ENCODE data around the gene PEAK1. TPM values are rescaled to one million over a fixed set of nuclear protein-coding genes. Genes with fewer than 3 reads are reported as not detected.

The PEAK1 gene
- total RNA-seq, 1 donor from 2014 or later, result 27.7 TPM

- DNase-seq (ENCODE audit: extremely low spot score in 2 of 2), result no peak
- no peak overlapping the region for H3K27ac ChIP-seq
- H3K36me3 ChIP-seq, result no peaks in the 10 kb centered on the region
- no peaks in the 10 kb centered on the region for H3K27me3 ChIP-seq
- H3K4me1 ChIP-seq, result peaks cover 9% of the 10 kb centered on the region
- H3K9me3 ChIP-seq, result no peaks in the 10 kb centered on the region
- intact Hi-C loops (cut with DNase I), result no loop called here
- no peak overlapping the region for H3K4me3 ChIP-seq
- no peak for TF ChIP-seq POLR2AphosphoS5 (IDR thresholded peaks at IDR 0.05; ENCODE audit: insufficient read depth in 1 of 2, low read depth in 1 of 2)
- TF ChIP-seq CTCF (IDR thresholded peaks at IDR 0.05), result no peak
- no peak for TF ChIP-seq POLR2A (IDR thresholded peaks at IDR 0.05)
Measured at GRCh38 chr15:77266708-77267386, 153.1 kb downstream of the PEAK1 start.

GRCh38 chr15:77255385-77255784 is 164.5 kb downstream of the PEAK1 start:
- Histone ChIP-seq H3K27me3 (no peaks in the 10 kb centered on the region), H3K4me1 (no peaks in the 10 kb centered on the region), H3K4me3 (no peak overlapping the region), H3K27ac (no peak overlapping the region), H3K36me3 (no peaks in the 10 kb centered on the region), H3K9me3 (no peaks in the 10 kb centered on the region)
- DNase-seq (ENCODE audit: extremely low spot score in 2 of 2), result no peak
- TF ChIP-seq POLR2A (IDR thresholded peaks at IDR 0.05) (no peak), CTCF (IDR thresholded peaks at IDR 0.05) (no peak), POLR2AphosphoS5 (IDR thresholded peaks at IDR 0.05; ENCODE audit: insufficient read depth in 1 of 2, low read depth in 1 of 2) (no peak)
- intact Hi-C loops (cut with DNase I), result no loop called here

GRCh38 chr15:77251662-77252061 is 168.2 kb downstream of the PEAK1 start:
- no peaks in the 10 kb centered on the region for H3K36me3 ChIP-seq
- H3K27me3 ChIP-seq, result no peaks in the 10 kb centered on the region
- H3K27ac ChIP-seq, result no peak overlapping the region
- TF ChIP-seq CTCF (IDR thresholded peaks at IDR 0.05), result no peak
- TF ChIP-seq POLR2AphosphoS5 (IDR thresholded peaks at IDR 0.05; ENCODE audit: insufficient read depth in 1 of 2, low read depth in 1 of 2), result no peak
- no peak for TF ChIP-seq POLR2A (IDR thresholded peaks at IDR 0.05)
- no peaks in the 10 kb centered on the region for H3K9me3 ChIP-seq
- intact Hi-C loops (cut with DNase I), result no loop called here
- DNase-seq (ENCODE audit: extremely low spot score in 2 of 2), result no peak
- no peak overlapping the region for H3K4me3 ChIP-seq
- no peaks in the 10 kb centered on the region for H3K4me1 ChIP-seq

GRCh38 chr15:77247116-77247515 is 172.8 kb downstream of the PEAK1 start:
- intact Hi-C loops (cut with DNase I), result no loop called here
- H3K27me3 ChIP-seq, result no peaks in the 10 kb centered on the region
- no peak overlapping the region for H3K4me3 ChIP-seq
- TF ChIP-seq POLR2AphosphoS5 (IDR thresholded peaks at IDR 0.05; ENCODE audit: insufficient read depth in 1 of 2, low read depth in 1 of 2), result no peak
- DNase-seq (ENCODE audit: extremely low spot score in 2 of 2), result no peak
- H3K27ac ChIP-seq, result no peak overlapping the region
- no peaks in the 10 kb centered on the region for H3K4me1 ChIP-seq
- H3K9me3 ChIP-seq, result no peaks in the 10 kb centered on the region
- no peaks in the 10 kb centered on the region for H3K36me3 ChIP-seq

- Histone ChIP-seq H3K27me3 (no peaks in the 10 kb centered on the region), H3K36me3 (no peaks in the 10 kb centered on the region), H3K4me1 (no peaks in the 10 kb centered on the region), H3K27ac (no peak overlapping the region), H3K4me3 (no peak overlapping the region), H3K9me3 (no peaks in the 10 kb centered on the region)
- no peak for DNase-seq (ENCODE audit: extremely low spot score in 2 of 2)
- intact Hi-C loops (cut with DNase I), result no loop called here
- no peak for TF ChIP-seq POLR2AphosphoS5 (IDR thresholded peaks at IDR 0.05; ENCODE audit: insufficient read depth in 1 of 2, low read depth in 1 of 2)
- TF ChIP-seq CTCF (IDR thresholded peaks at IDR 0.05), result no peak
- no peak for TF ChIP-seq POLR2A (IDR thresholded peaks at IDR 0.05)
Measured at GRCh38 chr15:77243716-77244401, 176.0 kb downstream of the PEAK1 start.

Measured in vagina (tissue), 2 donors.